GM19438 (cell line): Measurements from ENCODE around the gene A3GALT2.

Experiments used
- ATAC-seq: cut with Tn5 transposase; IDR thresholded peaks from one replicate; pipeline ENCODE4 v1.9.1; 2021; ENCODE audit warnings: low read depth; ENCODE audit not compliant: unreplicated experiment

Gene A3GALT2

DNA sequence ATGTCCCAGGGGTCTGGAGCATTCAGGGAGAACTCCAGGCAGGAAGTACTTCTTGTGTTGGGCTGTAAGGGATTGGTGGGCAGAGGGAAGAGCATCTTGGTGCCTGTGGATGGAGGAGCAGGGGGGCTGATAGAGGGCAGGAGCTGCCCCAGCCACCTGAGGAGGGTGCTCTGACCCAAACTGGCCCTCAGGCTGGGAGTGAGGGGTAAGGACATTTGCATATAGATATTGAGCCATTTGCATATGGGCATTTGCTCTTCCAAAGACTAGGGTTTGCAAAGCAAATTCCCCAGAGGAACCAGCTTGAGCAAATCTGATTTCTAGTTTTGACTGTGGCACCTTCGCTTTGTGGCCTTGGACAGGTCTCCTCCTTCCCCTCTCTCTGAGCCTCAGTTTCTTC is 46.5 kb downstream of the A3GALT2 start:
- ATAC-seq, result no peak

- ATAC-seq, result no peak
Observed at GRCh38 chr1:33273961-33274371, 46.9 kb downstream of the A3GALT2 start.

- no peak for ATAC-seq
Observed at GRCh38 chr1:33273406-33273805, 47.5 kb downstream of the A3GALT2 start.

DNA sequence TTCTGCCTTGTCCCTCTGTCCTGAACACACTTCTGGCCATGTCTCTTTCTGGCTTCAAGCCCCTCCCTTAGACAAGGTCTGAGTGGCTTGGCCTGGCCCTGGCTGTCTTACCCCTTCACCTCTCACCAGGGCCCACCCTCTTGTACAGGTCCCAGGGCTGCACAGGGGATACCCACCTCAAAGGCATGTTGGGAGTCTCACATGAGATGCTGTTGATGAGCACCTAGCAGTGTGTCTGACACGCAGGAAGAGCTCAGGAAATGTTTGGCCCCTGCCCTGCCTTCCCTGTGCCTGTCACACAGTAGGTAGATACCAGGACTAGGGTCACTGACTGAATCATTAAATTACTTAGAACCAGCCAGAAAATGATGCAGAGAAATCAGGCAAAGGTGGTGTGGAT is 48.0 kb downstream of the A3GALT2 start:
- no peak for ATAC-seq

- ATAC-seq, result no peak
Observed at GRCh38 chr1:33272509-33272908, 48.4 kb downstream of the A3GALT2 start.

DNA sequence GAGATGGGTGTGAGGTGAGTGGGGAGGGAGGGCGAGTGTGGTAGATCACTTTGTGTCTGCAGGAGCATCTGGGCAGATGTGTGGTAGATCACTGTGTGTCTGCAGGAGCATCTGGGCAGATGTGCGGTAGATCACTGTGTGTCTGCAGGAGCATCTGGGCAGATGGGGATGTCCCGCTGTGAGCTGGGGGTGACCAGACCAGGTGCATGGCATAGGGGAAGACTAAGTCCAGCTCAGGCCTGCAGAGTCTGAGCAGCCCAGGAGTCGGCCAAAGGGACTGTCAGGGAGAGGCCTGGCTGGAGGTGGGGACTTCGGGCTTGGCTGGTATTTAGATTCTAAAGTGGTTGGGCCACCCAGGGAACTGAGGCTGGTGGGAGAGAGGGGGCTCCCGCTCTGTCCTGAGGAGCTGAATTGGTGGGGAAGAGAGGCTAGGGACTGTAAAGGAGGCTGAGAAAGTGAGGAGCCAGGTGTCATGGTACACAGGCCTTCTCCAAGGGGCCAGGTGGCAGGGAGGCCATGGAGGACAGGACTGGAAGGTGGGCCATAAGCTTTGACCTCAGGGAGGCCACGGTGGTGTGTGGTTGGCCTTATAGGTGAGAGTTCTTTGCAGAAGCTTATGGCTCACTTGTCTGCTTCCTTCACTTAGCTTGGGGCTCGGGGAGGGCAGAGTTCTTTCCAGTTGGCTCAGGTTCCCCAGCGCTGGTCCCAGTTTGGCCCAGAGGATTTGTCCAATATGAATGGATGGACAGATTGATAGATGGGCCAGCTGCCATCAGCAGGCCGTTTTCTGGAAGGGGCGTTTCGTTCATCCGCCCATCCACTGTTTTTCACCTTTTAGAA is 49.0 kb downstream of the A3GALT2 start:
- no peak for ATAC-seq

DNA sequence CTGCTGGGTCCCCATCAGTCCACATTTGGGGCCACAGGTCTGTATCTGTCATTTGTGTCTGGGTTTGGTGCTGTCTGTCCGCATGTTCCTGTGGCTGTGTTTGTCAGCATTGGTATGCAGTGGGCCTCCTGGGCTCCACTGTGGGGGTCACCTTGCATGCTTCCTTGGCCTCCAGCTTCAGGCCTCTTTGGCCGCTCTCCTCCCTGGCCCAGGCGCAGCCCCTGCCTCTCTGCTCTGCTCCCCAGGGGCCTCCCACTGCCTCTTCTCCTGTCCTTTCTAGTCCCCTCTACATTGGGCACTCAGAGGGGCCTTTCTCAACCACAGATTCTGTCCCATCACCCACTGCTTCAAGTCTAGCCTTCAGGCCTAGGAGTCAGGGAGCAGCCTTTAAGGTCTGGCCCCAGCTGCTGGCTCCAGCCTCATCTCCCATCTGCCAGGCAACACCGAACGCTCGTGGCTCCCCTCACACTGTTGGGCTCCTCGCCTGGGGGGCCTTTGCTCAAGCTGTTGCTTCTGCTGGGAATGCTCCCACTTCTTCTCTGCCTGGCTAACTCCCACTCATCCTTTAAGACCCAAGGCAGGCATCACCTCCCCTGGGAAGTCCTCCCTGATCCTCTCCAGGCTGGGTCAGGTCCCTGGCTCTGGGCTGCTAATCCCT is 50.0 kb downstream of the A3GALT2 start:
- ATAC-seq, result no peak

DNA sequence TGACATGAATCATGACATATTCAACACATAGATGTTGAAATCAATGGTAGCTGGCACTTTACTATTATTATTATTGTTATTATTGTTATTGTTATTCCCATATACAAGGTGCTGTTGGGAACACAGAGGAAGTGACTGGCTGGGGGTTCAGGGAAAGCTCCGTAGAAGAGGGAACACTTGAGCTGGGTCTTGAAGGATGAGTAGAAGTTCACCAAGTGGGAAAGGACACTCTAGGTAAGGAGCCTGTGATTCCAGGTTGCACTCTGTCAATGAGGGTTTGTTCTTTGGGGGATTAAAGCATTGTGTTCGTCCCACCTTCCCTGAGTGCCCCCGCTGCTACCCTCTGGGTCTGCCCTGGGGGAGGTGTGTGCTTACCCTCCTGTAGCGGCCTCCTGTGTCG is 50.5 kb downstream of the A3GALT2 start:
- no peak for ATAC-seq

- ATAC-seq, result no peak
Observed at GRCh38 chr1:33269621-33270020, 51.3 kb downstream of the A3GALT2 start.

DNA sequence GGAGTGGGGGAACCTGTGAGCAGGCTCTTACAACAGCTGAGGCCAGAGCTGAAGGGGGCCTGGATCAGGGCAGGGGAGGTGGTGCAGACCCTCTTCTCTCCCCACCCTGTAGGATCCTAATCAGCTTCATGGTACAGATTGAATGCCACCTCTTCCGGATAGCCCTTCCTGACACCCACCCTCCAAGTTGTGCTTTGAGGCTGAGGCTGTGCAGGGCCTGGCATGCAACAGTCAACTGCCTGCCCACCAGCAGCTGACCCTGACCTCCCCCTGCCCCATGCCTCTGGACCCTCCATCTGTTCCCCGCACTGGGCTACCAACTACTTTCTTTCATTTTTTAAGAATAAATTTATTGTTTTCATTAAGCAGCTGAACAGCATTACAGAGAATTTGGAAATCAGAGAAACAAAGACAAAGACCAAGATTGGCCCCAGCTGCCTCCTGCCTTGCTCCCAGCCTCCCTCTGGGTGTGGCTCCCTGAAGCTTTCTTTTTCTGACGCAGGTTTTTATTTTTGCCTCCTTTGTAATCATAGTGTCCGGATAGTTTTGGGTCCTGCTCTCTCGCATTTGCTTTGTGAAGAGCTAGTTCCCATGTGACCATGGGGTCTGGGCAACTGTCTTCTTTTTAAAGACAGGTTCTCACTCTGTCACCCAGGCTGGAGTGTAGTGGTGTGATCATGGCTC is 51.8 kb downstream of the A3GALT2 start:
- ATAC-seq, result no peak

DNA sequence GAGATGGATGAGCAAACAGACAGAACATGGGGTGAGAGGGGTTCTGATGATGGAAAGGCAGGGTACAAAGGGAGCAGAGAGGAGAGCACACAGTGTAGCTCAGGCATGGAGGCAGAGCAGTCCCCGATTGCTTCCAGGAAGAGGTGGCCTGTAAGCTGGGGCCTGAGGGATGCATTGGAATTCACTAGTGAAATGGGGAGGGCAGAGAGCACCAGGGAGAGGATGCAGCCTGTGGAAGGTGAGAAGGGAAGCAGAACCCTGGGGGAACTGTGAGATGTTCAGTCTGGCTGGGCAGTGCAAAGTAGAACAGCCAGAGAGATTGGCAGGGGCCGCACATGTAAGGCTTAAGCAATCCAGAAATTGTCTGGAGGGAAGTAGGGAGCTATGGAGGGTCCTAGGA is 52.4 kb downstream of the A3GALT2 start:
- ATAC-seq, result no peak

DNA sequence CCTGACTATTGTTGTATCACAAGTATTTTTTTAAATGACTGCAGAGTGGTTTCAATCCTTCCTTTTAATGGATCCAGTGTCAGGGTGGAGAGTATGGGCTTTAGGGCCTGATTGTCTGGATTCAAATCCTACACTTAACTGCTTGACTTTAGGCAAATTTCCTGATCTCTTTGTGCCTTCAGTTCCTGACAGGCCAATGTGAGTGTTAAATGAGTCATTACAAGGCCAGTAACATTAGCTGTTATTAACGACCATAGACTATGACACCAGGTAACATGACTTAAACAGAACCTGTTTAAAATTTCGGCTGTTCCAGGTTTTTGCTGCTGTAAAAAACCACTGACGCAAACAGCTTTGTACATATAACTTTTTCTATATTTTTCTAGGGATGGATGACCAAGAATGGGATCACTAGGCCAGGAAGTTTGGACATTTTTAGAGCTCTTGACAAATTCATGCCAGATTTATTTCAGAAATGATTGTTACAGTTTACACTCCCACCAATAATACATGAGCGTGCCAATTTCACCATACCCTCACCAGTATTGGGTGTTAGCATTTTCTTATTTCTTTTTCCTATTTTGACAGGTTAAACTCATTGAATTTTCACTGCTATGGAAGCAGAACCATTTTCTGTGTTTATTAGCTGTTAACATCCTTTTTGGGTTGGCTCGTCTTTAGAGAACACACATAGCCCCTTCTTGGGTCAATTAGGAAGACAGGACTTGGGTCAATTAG is 53.3 kb downstream of the A3GALT2 start:
- ATAC-seq, result no peak

GRCh38 chr1:33266766-33267165 is 54.1 kb downstream of the A3GALT2 start:
- ATAC-seq, result no peak

DNA sequence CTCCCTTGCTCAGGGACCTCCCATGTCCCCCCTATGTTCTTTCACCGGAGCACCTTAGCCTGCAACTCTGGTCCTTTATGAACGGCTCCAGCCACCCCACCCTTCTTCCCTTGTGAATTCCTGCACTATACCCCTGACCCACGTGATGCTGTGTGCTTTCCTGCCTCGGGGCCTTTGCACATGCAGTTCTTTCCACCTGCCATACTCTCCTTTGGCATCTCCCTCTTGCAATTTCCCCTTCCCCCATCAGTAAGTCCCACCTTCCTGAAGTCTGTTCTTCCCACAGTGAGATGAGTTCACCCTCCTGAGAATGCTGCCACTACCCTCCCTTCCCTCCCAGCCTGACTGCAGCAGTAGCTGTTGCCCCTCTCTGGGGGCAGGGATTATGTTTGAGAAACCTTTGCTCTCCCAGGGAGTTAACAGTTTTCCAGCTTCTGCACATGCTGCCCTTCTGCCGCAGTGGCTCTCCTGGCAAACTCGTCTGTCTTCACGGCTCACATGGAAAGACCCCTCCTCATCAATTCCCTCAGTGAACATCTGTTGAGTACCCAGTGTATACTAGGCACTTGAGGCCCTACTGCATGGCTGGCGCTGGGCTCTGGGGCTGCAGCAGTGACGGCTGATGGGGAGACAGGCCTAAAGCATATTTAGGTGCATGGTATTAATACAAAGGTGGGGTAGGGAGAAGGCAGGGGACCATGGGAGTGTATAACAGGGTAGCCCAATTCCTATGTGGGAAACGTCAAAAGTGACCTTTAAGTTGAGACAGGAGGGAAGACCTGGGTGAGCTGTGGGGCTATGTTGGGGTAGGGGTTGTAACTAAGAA is 54.9 kb downstream of the A3GALT2 start:
- no peak for ATAC-seq

DNA sequence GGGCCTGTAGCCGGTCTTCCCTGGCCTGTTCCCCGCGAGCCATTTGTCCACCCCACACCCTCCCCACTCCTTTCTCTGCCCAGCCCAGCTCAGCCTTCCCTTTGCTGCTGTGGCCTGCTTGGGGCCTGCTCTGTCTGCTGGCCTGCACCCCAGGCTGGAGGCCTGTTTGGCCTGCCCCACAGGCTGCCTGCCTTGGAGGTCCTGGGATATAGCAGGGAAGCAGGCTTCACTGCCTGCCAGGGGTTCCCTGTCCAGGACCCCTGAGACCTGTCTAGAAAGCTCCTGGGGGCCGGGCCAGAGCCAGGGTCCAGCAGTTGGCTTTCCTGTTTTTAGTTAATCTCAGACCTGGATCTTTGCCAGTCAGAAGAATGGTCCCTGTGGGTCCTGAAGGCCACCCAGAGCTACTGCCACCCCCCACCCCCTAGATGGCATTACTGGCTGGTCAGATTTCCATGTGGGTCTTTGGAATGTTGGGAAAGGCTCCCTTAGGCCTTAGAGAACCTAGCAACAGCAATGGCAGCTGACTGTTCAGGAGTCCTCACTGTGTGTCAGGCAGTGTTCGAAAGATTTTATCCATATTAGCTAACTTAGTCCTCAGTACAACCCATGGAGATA is 56.9 kb downstream of the A3GALT2 start:
- no peak for ATAC-seq

GRCh38 chr1:33261344-33261743 is 59.6 kb downstream of the A3GALT2 start:
- ATAC-seq, result no peak

- ATAC-seq, result no peak
Observed at GRCh38 chr1:33260439-33260838, 60.5 kb downstream of the A3GALT2 start.

- no peak for ATAC-seq
Observed at GRCh38 chr1:33259879-33260278, 61.0 kb downstream of the A3GALT2 start.

DNA sequence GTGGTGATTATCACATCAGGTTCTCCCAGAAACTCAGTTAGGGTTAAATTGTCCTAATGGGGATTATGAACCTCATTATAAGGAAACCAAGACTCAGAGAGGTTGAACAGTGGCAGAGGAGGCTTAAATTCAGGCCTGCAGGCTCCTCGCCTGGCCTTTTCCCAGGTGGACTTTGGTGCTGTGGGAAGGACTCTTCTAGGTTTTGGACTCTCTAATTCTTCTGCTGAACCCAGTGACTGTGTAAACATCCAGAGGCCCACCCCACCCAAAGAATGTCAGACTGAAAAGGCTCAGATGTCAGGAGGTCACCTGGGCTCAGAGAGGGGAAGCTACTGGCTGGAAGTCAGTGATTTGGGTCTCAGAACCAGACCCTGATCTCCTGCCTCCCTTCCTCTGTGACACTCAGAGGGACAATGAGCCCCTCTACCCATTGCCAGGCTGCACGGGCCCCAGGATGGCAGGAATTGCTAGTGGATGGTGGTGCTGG is 62.1 kb downstream of the A3GALT2 start:
- no peak for ATAC-seq
